ENCODE measurements around the gene CACNA1G.
A peak's percentile ranks its signal among the peaks of the same experiment; 100 is the strongest.

The CACNA1G gene

GRCh38 chr17:50560185-50560824 lies at the start of gene CACNA1G:
CACNA1G (plus strand) TSS chr17:50560715; CDS start chr17:50561460, 745 bp downstream.
- H3K4me2 ChIP-seq: peak within 1 kb of the TSS; percentile 98
- no peak within 1 kb of the TSS for H3K9ac ChIP-seq
- H3K4me1 ChIP-seq: peaks cover 30% of the 10 kb centered on the region
- H4K20me1 ChIP-seq: peaks cover 54% of the 10 kb centered on the region
- H3K27me3 ChIP-seq: peaks cover 92% of the 10 kb centered on the region
- H3K9me3 ChIP-seq: no peaks in the 10 kb centered on the region
- H3K27ac ChIP-seq: no peak within 1 kb of the TSS
- peak within 1 kb of the TSS; percentile 68 for H3K4me3 ChIP-seq
- H3K36me3 ChIP-seq: no peaks in the 10 kb centered on the region
- no peak for TF ChIP-seq Cebpa-rat (IDR thresholded peaks at IDR 0.05)

GRCh38 chr17:50511058-50511457 lies 49.5 kb upstream of the CACNA1G start:
- no peaks in the 10 kb centered on the region for H4K20me1 ChIP-seq

GRCh38 chr17:50513495-50513894 lies 47.0 kb upstream of the CACNA1G start:
- no peak overlapping the region for H3K9ac ChIP-seq
- no peak overlapping the region for H3K27ac ChIP-seq
- no peak overlapping the region for H3K4me3 ChIP-seq
- no peak for TF ChIP-seq Cebpa-rat (IDR thresholded peaks at IDR 0.05)
- H4K20me1 ChIP-seq: no peaks in the 10 kb centered on the region
- no peaks in the 10 kb centered on the region for H3K9me3 ChIP-seq
- H3K27me3 ChIP-seq: peaks cover 15% of the 10 kb centered on the region
- no peak overlapping the region for H3K4me2 ChIP-seq
- no peaks in the 10 kb centered on the region for H3K36me3 ChIP-seq
- H3K4me1 ChIP-seq: peaks cover 18% of the 10 kb centered on the region

More at GRCh38 chr17:50511058-50511457, 49.5 kb upstream of the CACNA1G start:
- Histone ChIP-seq H3K4me1 (peaks cover 20% of the 10 kb centered on the region), H3K27ac (no peak overlapping the region), H3K4me2 (no peak overlapping the region), H3K9me3 (no peaks in the 10 kb centered on the region), H3K4me3 (no peak overlapping the region), H3K36me3 (no peaks in the 10 kb centered on the region), H3K9ac (no peak overlapping the region), H3K27me3 (peaks cover 39% of the 10 kb centered on the region)
- TF ChIP-seq Cebpa-rat (IDR thresholded peaks at IDR 0.05): no peak

- no peak overlapping the region for H3K9ac ChIP-seq
- H3K27ac ChIP-seq: no peak overlapping the region
- peaks cover 15% of the 10 kb centered on the region for H3K4me1 ChIP-seq
- no peak overlapping the region for H3K4me2 ChIP-seq
- H3K36me3 ChIP-seq: no peaks in the 10 kb centered on the region
- no peaks in the 10 kb centered on the region for H3K9me3 ChIP-seq
- no peak overlapping the region for H3K4me3 ChIP-seq
- no peak for TF ChIP-seq Cebpa-rat (IDR thresholded peaks at IDR 0.05)
- peaks cover 6% of the 10 kb centered on the region; the same call in 1 of the 2 replicates for H3K27me3 ChIP-seq
- no peaks in the 10 kb centered on the region for H4K20me1 ChIP-seq
These were observed 46.1 kb upstream of the CACNA1G start for GRCh38 chr17:50514388-50514787.

GRCh38 chr17:50514936-50515702 lies 45.4 kb upstream of the CACNA1G start:
- H3K9me3 ChIP-seq: no peaks in the 10 kb centered on the region
- H3K4me3 ChIP-seq: no peak overlapping the region
- peak overlapping the region; percentile 46 for H3K4me2 ChIP-seq
- H3K9ac ChIP-seq: no peak overlapping the region
- no peaks in the 10 kb centered on the region for H3K36me3 ChIP-seq
- no peaks in the 10 kb centered on the region for H3K27me3 ChIP-seq
- H3K27ac ChIP-seq: no peak overlapping the region
- no peak for TF ChIP-seq Cebpa-rat (IDR thresholded peaks at IDR 0.05)
- peaks cover 15% of the 10 kb centered on the region for H3K4me1 ChIP-seq
- H4K20me1 ChIP-seq: no peaks in the 10 kb centered on the region

GRCh38 chr17:50517011-50517410 lies 43.5 kb upstream of the CACNA1G start:
- H3K27ac ChIP-seq: no peak overlapping the region
- no peaks in the 10 kb centered on the region for H3K27me3 ChIP-seq
- TF ChIP-seq Cebpa-rat (IDR thresholded peaks at IDR 0.05): no peak

GRCh38 chr17:50517504-50518383 lies 42.8 kb upstream of the CACNA1G start:
- Histone ChIP-seq H3K4me2 (no peak overlapping the region), H3K4me3 (no peak overlapping the region), H3K9me3 (no peaks in the 10 kb centered on the region), H3K27ac (no peak overlapping the region), H3K9ac (no peak overlapping the region), H4K20me1 (no peaks in the 10 kb centered on the region), H3K27me3 (no peaks in the 10 kb centered on the region), H3K36me3 (no peaks in the 10 kb centered on the region), H3K4me1 (peaks cover 15% of the 10 kb centered on the region)
- no peak for TF ChIP-seq Cebpa-rat (IDR thresholded peaks at IDR 0.05)

More at GRCh38 chr17:50517011-50517410, 43.5 kb upstream of the CACNA1G start:
- no peak overlapping the region for H3K9ac ChIP-seq
- H3K9me3 ChIP-seq: no peaks in the 10 kb centered on the region
- H3K4me3 ChIP-seq: no peak overlapping the region
- no peak overlapping the region for H3K4me2 ChIP-seq
- H3K4me1 ChIP-seq: peaks cover 15% of the 10 kb centered on the region
- no peaks in the 10 kb centered on the region for H3K36me3 ChIP-seq
- no peaks in the 10 kb centered on the region for H4K20me1 ChIP-seq

- H3K9me3 ChIP-seq: no peaks in the 10 kb centered on the region
- TF ChIP-seq Cebpa-rat (IDR thresholded peaks at IDR 0.05): no peak
- no peak overlapping the region for H3K27ac ChIP-seq
- peaks cover 15% of the 10 kb centered on the region for H3K4me1 ChIP-seq
- H3K9ac ChIP-seq: no peak overlapping the region
- no peak overlapping the region for H3K4me3 ChIP-seq
- no peaks in the 10 kb centered on the region for H4K20me1 ChIP-seq
- no peaks in the 10 kb centered on the region for H3K36me3 ChIP-seq
- H3K27me3 ChIP-seq: no peaks in the 10 kb centered on the region
- no peak overlapping the region for H3K4me2 ChIP-seq
These were observed 42.0 kb upstream of the CACNA1G start for GRCh38 chr17:50518384-50519023.

GRCh38 chr17:50519141-50519834 lies 41.2 kb upstream of the CACNA1G start:
- H3K9ac ChIP-seq: no peak overlapping the region
- TF ChIP-seq Cebpa-rat (IDR thresholded peaks at IDR 0.05): no peak
- no peak overlapping the region for H3K4me2 ChIP-seq
- no peak overlapping the region for H3K4me3 ChIP-seq
- no peaks in the 10 kb centered on the region for H3K9me3 ChIP-seq
- no peak overlapping the region for H3K27ac ChIP-seq
- no peaks in the 10 kb centered on the region for H3K36me3 ChIP-seq
- H4K20me1 ChIP-seq: no peaks in the 10 kb centered on the region
- no peaks in the 10 kb centered on the region for H3K27me3 ChIP-seq
- H3K4me1 ChIP-seq: peaks cover 15% of the 10 kb centered on the region

Data from BLaER1 (cell line).